Body of pancreas (tissue), 4 donors: ENCODE data around the gene LRP8.

Experiments used
- POLR2A ChIP-seq, 3 donors: fragments of 450-650 bp; IDR thresholded peaks; one replicate each; pipeline ENCODE4 v1.6.1; 2016; ENCODE audit warnings: antibody characterized with exemption in 3 of 3, mild to moderate bottlenecking in 2 of 3
- TF ChIP-seq, protein P1 (sequence below), 7 experiments: fragments of 450-650 bp in 4 of 7; fragments of 200-600 bp in 3 of 7; sonication (generic) in 3 of 7; IDR thresholded peaks; one replicate each; pipeline ENCODE4 v1.5.1; 2016 to 2019; ENCODE audit warnings: antibody characterized with exemption in 7 of 7

DNA sequence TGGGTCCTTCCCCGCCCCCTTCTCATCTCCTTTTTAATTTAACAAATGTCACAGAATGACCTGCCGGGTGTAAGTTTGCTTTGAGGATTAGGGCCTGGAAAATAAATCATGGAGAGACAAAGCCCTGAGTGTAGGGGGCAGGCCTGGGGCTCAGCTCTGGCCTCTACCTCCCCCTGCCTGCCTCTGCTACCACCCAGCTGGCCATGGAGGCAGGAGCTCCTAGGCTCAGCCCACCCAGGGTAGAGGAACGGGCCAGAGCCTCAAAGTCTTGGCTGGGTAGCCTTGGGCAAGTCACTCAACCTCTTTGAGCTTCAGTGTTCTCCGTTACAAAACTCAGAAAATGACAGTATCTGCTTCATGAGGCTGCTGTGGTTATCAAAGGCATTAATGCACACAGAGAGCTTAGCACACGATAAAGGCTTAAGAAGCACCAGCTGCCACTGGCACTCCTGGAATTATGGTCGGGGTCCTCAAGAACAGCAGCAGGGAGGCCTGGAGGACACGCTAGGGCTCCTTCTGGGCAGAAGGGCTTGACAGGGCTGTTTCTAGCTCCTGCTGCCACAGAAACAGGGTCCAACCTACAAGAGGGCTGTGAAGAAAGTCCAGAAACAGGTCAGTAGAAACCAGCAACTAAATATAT is 39.0 kb downstream of the LRP8 start:
- TF ChIP-seq, protein P1, sequence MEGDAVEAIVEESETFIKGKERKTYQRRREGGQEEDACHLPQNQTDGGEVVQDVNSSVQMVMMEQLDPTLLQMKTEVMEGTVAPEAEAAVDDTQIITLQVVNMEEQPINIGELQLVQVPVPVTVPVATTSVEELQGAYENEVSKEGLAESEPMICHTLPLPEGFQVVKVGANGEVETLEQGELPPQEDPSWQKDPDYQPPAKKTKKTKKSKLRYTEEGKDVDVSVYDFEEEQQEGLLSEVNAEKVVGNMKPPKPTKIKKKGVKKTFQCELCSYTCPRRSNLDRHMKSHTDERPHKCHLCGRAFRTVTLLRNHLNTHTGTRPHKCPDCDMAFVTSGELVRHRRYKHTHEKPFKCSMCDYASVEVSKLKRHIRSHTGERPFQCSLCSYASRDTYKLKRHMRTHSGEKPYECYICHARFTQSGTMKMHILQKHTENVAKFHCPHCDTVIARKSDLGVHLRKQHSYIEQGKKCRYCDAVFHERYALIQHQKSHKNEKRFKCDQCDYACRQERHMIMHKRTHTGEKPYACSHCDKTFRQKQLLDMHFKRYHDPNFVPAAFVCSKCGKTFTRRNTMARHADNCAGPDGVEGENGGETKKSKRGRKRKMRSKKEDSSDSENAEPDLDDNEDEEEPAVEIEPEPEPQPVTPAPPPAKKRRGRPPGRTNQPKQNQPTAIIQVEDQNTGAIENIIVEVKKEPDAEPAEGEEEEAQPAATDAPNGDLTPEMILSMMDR (IDR thresholded peaks at IDR 0.05): no peak
- TF ChIP-seq POLR2A (IDR thresholded peaks at IDR 0.05): no peak
